ENCODE data around the gene SORBS2.

GRCh38 chr4:185730849-185731608 lies 81.0 kb downstream of the SORBS2 start:
- TF ChIP-seq, protein P1, sequence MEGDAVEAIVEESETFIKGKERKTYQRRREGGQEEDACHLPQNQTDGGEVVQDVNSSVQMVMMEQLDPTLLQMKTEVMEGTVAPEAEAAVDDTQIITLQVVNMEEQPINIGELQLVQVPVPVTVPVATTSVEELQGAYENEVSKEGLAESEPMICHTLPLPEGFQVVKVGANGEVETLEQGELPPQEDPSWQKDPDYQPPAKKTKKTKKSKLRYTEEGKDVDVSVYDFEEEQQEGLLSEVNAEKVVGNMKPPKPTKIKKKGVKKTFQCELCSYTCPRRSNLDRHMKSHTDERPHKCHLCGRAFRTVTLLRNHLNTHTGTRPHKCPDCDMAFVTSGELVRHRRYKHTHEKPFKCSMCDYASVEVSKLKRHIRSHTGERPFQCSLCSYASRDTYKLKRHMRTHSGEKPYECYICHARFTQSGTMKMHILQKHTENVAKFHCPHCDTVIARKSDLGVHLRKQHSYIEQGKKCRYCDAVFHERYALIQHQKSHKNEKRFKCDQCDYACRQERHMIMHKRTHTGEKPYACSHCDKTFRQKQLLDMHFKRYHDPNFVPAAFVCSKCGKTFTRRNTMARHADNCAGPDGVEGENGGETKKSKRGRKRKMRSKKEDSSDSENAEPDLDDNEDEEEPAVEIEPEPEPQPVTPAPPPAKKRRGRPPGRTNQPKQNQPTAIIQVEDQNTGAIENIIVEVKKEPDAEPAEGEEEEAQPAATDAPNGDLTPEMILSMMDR (conservative IDR thresholded peaks at IDR 0.05; ENCODE audit: low read depth, low read length): no peak
- TF ChIP-seq MAFK (IDR thresholded peaks at IDR 0.05; ENCODE audit: low read depth, low read length) (no peak), POLR2A (IDR thresholded peaks at IDR 0.05; ENCODE audit: low read depth, low read length) (no peak), ELK1 (IDR thresholded peaks at IDR 0.05; ENCODE audit: borderline replicate concordance, low read depth, low read length) (no peak)

All from IMR-90 (cell line).